OCI-LY3 (cell line): Measurements from ENCODE around the gene RGL1.

Source experiments
- H2AFZ ChIP-seq: fragments of 200-600, 300-600 bp; shearing (Covaris generic); 2 replicates; pipeline ENCODE4 v1.6.0; 2014; ENCODE audit warnings: antibody characterized with exemption, low read depth, low read length
- H3K27ac ChIP-seq: fragments of 200-600, 300-600 bp; sonication (generic); 2 replicates; pipeline ENCODE4 v1.5.1; 2014; ENCODE audit warnings: mild to moderate bottlenecking, low read length, moderate library complexity, mixed read lengths
- H3K27me3 ChIP-seq: fragments of 200-600, 300-600 bp; sonication (generic); 2 replicates; pipeline ENCODE4 v1.6.1; 2014; ENCODE audit warnings: low read depth, low read length, mixed read lengths
- H3K36me3 ChIP-seq: fragments of 200-600, 300-600 bp; sonication (generic); replicated peaks from 2 replicates; pipeline ENCODE3; 2014; ENCODE audit warnings: low read depth, low read length, mixed read lengths
- H3K4me1 ChIP-seq: fragments of 300-600, 200-600 bp; sonication (generic); 2 replicates; pipeline ENCODE4 v1.6.1; 2014; ENCODE audit warnings: low read length, mixed read lengths
- H3K4me2 ChIP-seq: fragments of 200-600, 300-600 bp; sonication (generic); 2 replicates; pipeline ENCODE4 v1.6.1; 2014; ENCODE audit warnings: low read length, mixed read lengths
- H3K4me3 ChIP-seq: fragments of 300-600, 200-600 bp; sonication (generic); 2 replicates; pipeline ENCODE4 v1.5.1; 2014; ENCODE audit warnings: antibody characterized with exemption, mild to moderate bottlenecking, low read length, moderate library complexity
- H3K79me2 ChIP-seq: fragments of 300-600, 200-600 bp; shearing (Covaris generic); 2 replicates; pipeline ENCODE4 v1.6.1; 2014; ENCODE audit warnings: mild to moderate bottlenecking, low read length, mixed read lengths
- H3K9ac ChIP-seq: fragments of 300-600, 200-600 bp; shearing (Covaris generic); 2 replicates; pipeline ENCODE4 v1.6.0; 2014; ENCODE audit warnings: mild to moderate bottlenecking, low read length, moderate library complexity
- H3K9me3 ChIP-seq: fragments of 200-600, 300-600 bp; shearing (Covaris generic); 2 replicates; pipeline ENCODE4 v1.6.1; 2014; ENCODE audit warnings: low read length, mixed read lengths; ENCODE audit not compliant: insufficient read depth
- H4K20me1 ChIP-seq: fragments of 200-600, 300-600 bp; sonication (generic); 2 replicates; pipeline ENCODE4 v1.6.1; 2016; ENCODE audit warnings: low read length, mixed read lengths; ENCODE audit not compliant: insufficient read depth
- CTCF ChIP-seq: fragments of 200-600, 300-600 bp; sonication (generic); IDR thresholded peaks from 2 replicates; pipeline ENCODE4 v1.5.1; 2014; ENCODE audit warnings: antibody characterized with exemption, low read length, low read depth
- EZH2phosphoT487 ChIP-seq: fragments of 200-600 bp; shearing (Covaris generic); IDR thresholded peaks from 2 replicates; pipeline ENCODE4 v1.6.1; 2018; ENCODE audit warnings: antibody characterized with exemption, mixed run types, low read depth

The RGL1 gene

GRCh38 chr1:183962903-183963302 lies 158.0 kb downstream of the RGL1 start:
- Histone ChIP-seq H3K79me2 (no peaks in the 10 kb centered on the region), H3K4me3 (no peak overlapping the region), H3K27ac (no peak overlapping the region), H2AFZ (no peak overlapping the region), H3K4me1 (no peaks in the 10 kb centered on the region), H3K27me3 (0 out of 2 replicates have a peak, but pooled peaks cover 21% of the 10 kb centered on the region), H4K20me1 (no peaks in the 10 kb centered on the region), H3K36me3 (no peaks in the 10 kb centered on the region), H3K4me2 (no peak overlapping the region), H3K9ac (no peak overlapping the region), H3K9me3 (no peaks in the 10 kb centered on the region)
- TF ChIP-seq EZH2phosphoT487: no peak
- no peak for TF ChIP-seq CTCF

- Histone ChIP-seq H3K9me3 (no peaks in the 10 kb centered on the region), H3K27ac (no peak overlapping the region), H3K4me1 (no peaks in the 10 kb centered on the region), H3K27me3 (0 out of 2 replicates have a peak, but pooled peaks cover 21% of the 10 kb centered on the region), H2AFZ (no peak overlapping the region), H3K36me3 (no peaks in the 10 kb centered on the region), H4K20me1 (no peaks in the 10 kb centered on the region), H3K79me2 (no peaks in the 10 kb centered on the region), H3K4me3 (no peak overlapping the region), H3K4me2 (no peak overlapping the region), H3K9ac (no peak overlapping the region)
- TF ChIP-seq EZH2phosphoT487 (no peak), CTCF (no peak)
Observed at GRCh38 chr1:183965726-183966125, 160.8 kb downstream of the RGL1 start.

GRCh38 chr1:183966487-183966886 lies 161.6 kb downstream of the RGL1 start:
- no peak overlapping the region for H3K4me2 ChIP-seq
- H2AFZ ChIP-seq: no peak overlapping the region
- TF ChIP-seq CTCF: no peak
- TF ChIP-seq EZH2phosphoT487: no peak
- no peak overlapping the region for H3K9ac ChIP-seq
- H3K79me2 ChIP-seq: no peaks in the 10 kb centered on the region
- no peaks in the 10 kb centered on the region for H3K9me3 ChIP-seq
- H3K27ac ChIP-seq: no peak overlapping the region
- H3K27me3 ChIP-seq: 0 out of 2 replicates have a peak, but pooled peaks cover 21% of the 10 kb centered on the region
- no peak overlapping the region for H3K4me3 ChIP-seq
- no peaks in the 10 kb centered on the region for H3K36me3 ChIP-seq
- no peaks in the 10 kb centered on the region for H3K4me1 ChIP-seq
- no peaks in the 10 kb centered on the region for H4K20me1 ChIP-seq

GRCh38 chr1:183967914-183968313 lies 163.0 kb downstream of the RGL1 start:
- H3K27ac ChIP-seq: no peak overlapping the region
- H3K9me3 ChIP-seq: no peaks in the 10 kb centered on the region
- H3K9ac ChIP-seq: no peak overlapping the region
- no peaks in the 10 kb centered on the region for H4K20me1 ChIP-seq
- H2AFZ ChIP-seq: no peak overlapping the region
- no peaks in the 10 kb centered on the region for H3K4me1 ChIP-seq
- H3K36me3 ChIP-seq: no peaks in the 10 kb centered on the region
- H3K79me2 ChIP-seq: no peaks in the 10 kb centered on the region
- no peak overlapping the region for H3K4me2 ChIP-seq
- TF ChIP-seq CTCF: no peak
- no peak for TF ChIP-seq EZH2phosphoT487
- no peak overlapping the region for H3K4me3 ChIP-seq
- H3K27me3 ChIP-seq: 0 out of 2 replicates have a peak, but pooled peaks cover 16% of the 10 kb centered on the region
